ENCODE measurements around the gene LHX2.
A peak's percentile ranks its signal among the peaks of the same experiment; 100 is the strongest.

The LHX2 gene

DNA sequence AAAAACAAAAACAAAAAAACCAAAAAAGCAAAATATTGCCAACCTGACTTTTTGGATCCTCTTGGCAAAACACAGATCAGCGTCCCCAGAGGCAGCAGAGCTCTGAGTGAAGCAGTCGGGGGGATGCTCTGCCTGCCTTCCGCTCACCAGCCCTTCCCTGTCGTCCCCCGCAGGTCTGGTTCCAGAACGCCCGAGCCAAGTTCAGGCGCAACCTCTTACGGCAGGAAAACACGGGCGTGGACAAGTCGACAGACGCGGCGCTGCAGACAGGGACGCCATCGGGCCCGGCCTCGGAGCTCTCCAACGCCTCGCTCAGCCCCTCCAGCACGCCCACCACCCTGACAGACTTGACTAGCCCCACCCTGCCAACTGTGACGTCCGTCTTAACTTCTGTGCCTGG lies 20.7 kb downstream of the LHX2 start:
- no peak for DNase-seq (ENCODE audit: low read depth in 2 of 2)

DNA sequence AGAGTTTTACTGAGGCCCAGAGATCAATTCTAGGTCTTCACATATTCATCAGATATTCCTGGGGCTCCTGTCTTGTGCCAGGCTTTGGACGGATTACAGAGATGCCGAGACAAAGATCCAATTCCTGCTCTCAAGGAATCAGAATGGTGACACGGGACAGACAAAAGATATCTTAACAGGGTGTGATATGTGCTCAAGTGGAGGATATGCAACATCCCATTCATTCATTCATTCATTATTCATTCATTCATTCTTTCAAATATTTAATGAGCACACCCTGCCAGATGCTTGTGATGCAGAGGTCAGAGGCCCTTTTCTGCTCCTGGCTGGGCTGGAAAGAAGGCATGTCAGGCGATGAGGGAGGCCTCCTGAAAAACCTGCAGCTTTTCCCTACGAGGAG lies 21.8 kb downstream of the LHX2 start:
- no peak for DNase-seq (ENCODE audit: low read depth in 2 of 2)

DNA sequence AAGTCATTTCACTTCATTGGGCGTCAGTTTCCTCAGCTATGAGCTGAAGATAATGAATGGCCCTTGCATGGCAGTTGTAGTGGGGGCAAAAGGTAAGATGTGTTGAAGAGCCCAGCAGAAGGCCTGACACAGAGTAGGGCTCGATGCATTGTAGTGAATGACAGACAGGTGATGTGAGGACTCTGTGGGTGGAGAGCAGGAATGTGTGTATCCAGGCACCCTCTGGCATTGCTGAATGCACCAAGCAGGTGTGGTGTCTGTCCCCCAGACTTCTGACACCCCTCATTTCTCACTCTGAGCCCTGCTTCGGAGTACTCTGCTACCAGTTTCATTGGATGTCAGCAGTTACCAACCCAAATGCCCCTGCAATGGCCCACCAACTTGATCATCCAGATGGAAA lies 22.4 kb downstream of the LHX2 start:
- DNase-seq (ENCODE audit: low read depth in 2 of 2): no peak

DNA sequence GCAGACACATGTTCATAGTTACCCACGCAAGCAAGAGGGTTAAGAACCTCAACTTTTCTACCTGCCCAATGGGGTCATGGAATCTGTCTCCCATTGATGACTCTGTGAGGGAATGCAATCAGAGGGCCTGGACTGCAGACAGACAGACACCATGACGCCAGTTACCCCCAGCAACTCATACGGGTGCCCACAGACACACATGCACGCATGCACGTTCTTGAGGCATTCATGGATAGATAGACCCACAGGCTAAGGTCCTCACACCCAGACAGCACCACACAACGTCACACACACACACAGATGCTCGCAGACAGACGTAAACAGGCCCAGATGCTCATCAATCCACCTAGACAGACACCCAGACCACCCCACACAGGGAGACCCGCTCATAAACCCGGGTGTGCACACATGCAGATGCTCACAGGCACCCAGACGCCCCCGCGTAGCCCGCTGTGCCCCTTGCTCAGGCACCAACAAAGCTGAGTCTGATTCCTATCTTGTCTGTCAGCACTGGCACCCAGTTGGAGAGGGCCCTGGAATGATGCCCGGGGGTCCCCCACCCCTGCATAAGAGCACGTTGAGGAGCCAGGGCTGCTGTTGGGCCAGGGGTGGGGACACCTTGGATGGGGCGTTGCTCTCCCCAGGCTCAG lies 23.6 kb downstream of the LHX2 start:
- DNase-seq (ENCODE audit: low read depth in 2 of 2): no peak

DNA sequence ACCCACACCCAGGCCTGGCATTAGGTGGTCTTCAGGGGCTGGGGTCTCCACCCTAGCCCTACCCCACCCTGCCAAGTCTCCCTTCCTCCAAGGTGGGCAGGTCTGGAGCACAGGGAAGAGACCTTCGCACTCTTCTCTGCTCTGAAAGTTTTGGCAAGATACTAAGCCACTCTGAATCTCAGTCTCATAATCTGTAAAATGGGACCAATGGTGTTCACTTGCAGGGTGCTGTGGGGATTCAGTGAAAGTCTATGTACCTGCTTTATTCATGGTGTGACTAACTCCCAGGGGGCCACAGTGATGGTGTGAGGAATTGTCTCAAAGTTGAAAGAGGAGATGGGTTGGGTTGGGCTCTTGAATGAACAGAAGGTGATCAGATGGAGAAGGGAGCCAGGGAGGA lies 25.0 kb downstream of the LHX2 start:
- no peak for DNase-seq (ENCODE audit: low read depth in 2 of 2)

DNA sequence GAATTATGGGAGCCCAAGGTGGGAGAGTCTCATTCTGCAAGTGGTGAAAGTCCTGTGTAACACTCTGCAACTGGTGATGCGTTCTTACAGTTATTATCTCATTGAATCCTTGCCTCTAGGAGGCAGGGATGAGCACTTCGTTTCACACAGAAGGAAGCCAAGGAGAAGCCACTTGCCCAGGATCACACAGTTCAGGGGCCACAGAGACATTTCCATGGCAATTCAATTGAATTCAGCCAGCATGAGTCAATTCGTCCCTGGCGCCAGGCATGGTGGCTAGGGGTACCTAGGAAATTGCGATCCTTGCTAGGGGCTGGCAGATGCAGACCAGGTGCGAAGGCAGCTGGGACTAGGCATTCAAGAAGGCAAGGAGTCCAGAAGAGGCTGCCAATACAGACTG lies 26.2 kb downstream of the LHX2 start:
- DNase-seq (ENCODE audit: low read depth in 2 of 2): no peak

DNA sequence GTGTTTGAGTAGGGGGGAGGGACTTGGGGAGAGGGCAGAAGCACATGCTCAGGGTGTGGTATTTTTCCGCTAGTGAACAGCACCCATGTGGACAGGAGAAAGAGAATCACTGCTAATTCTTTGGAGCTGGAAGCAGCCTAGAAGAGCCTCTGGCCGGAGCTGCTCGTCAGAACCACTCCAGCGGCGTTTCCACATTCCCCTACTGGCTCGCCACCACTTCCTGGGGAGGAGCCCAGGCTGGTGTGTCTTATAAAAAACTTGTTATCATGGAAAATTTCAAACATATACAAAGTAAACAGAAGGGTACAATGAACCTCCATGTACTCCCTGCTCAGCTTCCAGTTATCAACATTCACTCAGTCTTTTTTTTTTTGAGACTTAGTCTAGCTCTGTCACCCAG lies 26.7 kb downstream of the LHX2 start:
- DNase-seq (ENCODE audit: low read depth in 2 of 2): no peak

DNA sequence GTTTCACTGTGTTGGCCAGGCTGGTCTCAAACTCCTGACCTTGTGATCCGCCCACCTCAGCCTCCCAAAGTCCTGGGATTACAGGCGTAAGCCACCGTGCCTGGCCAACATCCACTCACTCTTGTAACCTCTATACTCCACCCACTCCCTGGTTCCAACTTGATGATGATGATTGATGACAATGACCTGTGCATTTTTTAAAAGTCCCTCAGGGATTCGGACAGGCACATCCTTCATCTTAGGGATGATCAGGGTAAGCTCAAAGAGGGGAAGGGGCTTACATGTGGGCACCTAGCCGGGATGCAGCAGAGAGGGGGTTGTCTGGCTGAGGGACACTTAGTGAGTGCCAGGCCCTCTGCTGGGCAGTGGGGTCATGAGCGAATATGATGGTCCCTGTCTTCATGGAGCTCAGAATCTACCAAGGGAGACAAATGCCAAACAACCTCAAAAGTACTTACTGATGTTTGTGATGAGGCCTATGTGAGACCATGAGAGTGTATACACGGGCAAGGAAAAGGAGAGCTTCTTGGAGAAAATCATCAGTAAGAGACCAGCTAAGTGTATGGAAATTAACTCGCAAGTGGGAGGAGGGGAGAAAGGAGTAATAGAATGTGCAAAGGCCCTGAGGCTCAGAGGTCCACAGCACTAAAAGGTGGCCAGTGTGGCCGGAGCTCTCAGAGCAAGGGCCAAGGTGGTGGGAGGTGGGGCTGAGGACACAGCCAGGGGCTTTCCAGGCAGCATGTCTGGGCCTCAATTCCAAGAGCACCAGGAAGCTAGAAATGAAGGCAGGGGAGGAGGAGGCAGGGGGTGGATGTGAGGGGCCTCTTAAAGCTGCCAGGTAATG lies 27.4 kb downstream of the LHX2 start:
- DNase-seq (ENCODE audit: low read depth in 2 of 2): no peak

DNA sequence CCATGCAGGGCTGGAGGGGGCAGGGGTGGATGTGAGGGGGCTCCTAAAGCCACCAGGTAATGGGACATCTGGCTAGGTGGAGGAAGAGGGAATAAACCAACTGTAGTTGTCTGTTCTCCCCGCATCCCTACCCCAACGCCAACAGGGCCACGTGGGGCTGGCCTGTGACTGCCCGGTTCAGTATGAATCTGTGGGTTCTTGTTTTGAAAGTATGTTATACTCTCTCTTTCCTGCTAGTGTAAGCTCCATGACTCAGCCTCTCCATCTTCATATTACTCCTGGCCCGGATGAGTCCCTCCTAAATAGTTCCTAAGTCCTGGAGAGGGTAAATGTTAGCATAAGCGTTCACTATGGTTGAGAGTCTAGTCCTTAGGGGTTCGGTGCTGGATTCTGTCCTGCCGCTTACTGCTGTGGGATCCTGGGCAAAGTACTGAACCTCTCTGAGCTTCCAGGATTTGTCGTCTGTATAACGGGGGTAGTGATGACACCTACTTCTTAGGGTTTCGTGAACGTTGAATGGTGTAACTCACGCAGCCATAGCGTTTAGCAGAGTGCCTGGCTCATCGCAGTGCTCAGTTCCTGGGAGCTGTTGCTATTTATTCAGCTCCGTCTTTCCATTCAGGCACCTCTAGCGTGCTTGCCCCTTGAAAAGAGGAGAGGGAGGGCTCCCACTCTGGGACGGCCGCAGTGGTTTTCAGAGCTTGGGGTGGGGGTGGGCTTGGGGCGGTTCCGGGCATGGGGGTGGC lies 28.8 kb downstream of the LHX2 start:
- DNase-seq (ENCODE audit: low read depth in 2 of 2): no peak

DNA sequence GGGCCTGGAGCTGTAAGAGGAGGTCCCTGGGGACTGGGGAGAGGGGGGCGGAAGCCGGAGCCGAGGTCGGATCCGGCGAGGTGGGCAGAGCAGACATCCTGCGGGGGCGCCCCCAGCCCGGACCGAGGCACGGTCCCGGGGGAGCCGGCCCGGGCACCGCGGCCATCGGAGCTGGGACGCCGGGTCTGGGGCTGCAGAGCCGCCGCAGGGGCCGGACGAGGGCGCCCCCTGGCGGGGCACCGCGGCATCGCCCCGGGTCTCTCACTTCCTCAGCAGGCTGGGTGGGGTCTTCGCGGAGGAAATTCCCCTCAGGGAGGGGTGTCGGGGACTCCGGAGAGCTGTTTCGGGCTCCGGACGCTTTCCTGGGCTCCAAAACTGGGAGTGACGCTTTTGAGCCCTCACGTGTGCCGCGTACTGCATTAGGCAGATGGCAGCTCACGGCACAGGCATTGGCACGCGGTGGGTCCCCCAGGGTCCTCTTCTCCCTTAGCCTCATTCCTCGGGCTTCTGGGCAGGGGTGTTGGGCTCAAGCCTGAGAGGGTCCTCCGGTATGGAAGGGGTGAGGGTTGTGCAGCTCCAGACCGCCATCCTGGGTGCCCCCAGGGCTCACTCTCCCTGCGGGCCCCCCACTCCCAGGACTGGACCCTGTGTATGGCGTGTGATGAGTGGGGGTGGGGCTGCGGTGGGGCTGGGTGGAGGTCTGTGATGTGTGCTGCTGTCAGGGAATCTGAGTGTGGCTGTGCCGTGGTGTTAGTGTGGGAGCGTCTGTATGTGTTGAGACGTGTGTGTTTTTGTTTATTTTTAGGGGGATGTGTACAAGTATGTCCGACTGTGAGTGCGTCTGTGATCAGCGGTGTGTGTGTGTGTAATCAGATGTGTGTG lies 29.6 kb downstream of the LHX2 start:
- no peak for DNase-seq (ENCODE audit: low read depth in 2 of 2)

DNA sequence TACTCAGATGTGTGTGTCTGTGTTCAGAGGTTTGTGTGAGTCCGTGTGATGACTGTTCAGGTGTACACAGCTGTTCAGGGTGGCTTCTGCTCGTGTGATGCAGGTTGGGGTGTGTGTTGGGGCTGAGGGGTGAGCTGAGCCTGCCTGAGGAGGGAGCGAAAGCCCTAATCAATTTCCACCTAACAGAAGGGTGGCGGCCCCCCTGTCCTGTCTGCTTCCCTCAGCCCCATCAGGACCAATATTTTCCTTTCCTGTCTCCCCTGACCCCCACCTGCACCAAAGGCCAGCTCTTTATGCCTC lies 30.2 kb downstream of the LHX2 start:
- DNase-seq (ENCODE audit: low read depth in 2 of 2): no peak

DNA sequence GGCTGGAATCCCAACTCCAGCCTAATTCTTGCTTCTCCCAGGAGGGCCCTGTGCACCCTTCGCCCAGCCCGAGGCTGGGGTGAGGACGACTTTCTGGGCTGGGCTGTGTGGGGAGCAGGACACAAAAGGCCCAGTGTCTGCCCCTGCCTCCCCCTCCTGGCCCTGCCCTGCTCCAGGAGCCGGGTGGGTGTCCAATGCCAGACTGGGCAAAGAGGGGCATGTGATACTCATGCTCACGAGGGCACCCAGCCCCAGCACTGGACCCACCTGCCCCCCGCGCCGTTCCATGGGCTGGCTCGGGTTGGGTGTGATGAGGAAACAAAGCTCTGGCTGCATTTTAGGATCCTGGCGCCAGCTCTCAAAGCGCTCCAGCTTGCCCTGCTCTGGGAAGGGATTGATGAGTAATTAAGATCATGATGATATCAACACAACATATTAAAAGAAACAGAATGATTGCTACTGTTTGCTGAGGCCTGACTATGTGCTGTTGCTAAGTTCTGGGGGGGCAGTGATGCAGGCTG lies 30.7 kb downstream of the LHX2 start:
- no peak for DNase-seq (ENCODE audit: low read depth in 2 of 2)

DNA sequence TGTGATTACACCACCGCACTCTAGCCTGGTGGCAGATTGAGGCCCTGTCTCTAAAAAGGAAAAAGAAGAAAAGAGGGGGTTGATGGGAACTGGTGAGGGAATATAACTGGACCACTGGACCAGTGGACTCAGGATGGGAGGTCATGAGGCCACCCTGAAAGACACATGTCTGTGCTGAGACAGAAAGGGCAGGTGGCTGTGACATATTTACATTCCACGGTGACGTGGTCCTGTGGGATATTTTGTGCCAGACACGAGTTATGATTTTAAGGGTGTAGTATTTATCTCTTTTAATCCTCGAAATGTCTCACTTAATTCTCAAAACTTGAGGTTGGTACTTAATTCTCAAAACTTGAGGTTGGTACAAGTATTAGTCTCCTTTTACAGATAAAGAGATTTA lies 32.9 kb downstream of the LHX2 start:
- no peak for DNase-seq (ENCODE audit: low read depth in 2 of 2)

DNA sequence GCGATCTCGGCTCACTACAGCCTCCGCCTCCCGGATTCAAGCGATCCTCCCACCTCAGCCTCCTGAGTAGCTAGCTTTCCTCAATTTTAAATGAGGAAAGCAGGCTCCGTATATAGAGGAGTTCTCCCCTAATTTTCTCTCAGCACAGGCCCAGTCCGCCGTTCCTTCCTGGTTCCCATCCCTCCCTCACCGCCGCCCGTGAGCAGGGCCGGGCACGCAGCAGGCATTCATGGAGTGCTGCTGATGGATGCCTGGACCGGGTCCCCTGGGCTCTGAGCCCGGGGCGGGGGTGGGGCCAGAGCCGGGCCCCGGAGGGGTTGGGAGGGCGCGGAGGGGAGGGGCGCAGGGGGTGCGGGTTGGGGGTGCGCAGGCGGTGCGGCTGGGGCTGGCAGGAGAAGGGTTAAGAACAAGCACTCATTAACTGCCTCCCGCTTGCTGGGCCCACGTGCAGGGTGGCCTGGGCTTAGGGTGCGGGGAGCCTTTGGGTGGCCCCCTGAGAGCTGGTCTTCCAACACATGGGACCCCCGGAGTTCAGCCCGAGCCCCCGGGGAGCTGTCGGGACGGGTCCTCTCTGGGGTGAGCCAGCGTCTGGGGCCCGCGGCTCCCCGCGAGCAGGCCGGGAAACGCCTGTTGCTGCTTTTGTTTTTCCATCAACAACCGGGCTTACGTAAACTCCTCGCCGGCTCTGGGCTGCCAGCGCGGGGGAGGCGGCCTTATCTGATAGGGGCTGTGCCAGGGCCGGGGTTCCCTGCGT lies 33.7 kb downstream of the LHX2 start:
- no peak for DNase-seq (ENCODE audit: low read depth in 2 of 2)

DNA sequence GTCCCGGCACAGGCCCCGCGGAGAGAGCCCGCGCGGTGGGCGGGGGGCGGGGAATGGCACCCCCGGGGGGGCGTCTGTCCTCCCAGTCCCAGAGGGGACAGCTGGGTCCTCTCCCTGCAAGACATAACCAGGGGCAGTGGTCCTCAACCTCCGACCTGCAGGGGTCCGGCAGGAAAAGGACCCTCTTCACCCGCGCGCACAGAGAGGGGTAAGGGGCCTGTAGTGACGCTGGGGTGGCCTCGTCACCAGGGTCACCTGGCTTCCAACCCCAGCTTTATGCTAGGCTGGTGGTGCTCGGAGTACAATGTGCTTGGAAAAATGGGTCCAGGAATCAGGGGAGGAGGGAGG lies 34.2 kb downstream of the LHX2 start:
- DNase-seq (ENCODE audit: low read depth in 2 of 2): no peak

DNA sequence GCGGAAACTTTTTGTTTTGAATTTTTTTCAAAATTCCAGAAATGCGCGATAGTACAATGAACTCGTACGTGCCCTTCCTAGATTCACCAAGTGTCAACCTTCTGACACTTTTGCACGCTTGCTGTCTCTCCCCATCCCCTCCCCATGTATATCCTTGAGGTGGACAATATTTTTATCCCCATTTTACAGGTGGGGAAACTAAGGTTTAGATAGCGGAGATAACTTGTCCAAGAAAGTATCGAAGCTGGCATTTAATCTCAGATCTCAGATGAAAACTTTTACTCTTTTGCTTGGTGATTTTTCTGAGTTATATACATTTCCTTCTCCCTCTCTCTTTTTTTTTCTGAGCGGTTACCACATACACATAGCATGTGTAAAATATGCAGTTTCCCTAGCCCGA lies 34.6 kb downstream of the LHX2 start:
- no peak for DNase-seq (ENCODE audit: low read depth in 2 of 2)

DNA sequence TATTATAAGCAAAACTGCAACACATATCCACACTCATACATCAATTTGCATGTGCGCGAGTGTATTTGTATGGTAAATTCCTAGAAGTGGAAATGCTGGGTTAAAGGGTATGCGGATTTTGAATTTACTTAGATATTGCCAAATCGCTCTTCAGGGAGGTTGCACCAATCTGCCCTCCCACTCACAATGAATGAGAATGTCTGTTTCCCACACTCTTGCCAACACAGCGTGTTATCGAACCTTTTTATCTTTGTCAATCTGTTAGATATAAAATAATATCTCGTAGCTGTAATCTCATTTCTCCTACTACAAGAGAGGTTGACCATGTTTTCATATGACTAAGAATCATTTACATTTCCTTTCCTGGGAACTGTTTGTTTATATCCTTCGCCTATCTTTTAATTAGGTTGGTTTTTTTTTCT lies 35.7 kb downstream of the LHX2 start:
- DNase-seq (ENCODE audit: low read depth in 2 of 2): no peak

DNA sequence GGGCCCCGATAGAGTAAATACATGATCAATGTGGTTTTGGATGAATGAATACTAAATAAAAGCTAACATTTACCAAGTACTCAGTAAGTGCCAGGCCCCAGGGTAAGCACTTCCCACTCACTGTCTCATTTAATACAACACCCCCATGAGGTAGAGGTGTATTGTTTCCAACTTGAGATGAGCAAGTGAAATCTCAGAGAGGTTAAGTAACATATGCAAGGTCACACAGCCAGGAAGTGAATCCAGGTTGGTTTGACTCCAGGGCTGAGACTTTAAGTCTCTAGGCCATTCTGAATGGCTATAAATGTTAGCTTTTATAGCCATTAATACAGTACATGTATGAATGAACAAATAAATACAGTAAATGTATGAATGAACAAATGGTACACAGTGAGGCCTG lies 39.4 kb downstream of the LHX2 start:
- DNase-seq (ENCODE audit: low read depth in 2 of 2): no peak

DNA sequence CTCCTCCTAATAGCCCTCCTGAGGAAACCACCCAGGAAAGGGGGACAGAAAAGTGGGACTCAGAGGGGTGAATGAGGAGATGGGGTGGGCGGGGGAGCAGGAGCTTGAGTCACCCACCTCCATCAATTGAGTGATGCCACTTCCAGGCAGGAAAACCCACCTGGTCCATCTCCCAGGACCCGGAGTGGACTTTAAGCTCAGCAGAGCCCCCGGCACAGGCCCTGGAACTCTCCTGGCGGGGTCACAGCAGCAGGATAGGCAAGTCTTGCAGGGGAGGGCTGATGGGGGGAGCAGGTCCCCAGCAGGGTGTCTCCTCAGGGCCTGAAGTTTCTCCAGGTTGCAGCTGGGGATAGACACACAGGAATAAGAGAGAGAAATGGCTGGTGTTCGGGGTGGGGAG lies 40.8 kb downstream of the LHX2 start:
- no peak for DNase-seq (ENCODE audit: low read depth in 2 of 2)

DNA sequence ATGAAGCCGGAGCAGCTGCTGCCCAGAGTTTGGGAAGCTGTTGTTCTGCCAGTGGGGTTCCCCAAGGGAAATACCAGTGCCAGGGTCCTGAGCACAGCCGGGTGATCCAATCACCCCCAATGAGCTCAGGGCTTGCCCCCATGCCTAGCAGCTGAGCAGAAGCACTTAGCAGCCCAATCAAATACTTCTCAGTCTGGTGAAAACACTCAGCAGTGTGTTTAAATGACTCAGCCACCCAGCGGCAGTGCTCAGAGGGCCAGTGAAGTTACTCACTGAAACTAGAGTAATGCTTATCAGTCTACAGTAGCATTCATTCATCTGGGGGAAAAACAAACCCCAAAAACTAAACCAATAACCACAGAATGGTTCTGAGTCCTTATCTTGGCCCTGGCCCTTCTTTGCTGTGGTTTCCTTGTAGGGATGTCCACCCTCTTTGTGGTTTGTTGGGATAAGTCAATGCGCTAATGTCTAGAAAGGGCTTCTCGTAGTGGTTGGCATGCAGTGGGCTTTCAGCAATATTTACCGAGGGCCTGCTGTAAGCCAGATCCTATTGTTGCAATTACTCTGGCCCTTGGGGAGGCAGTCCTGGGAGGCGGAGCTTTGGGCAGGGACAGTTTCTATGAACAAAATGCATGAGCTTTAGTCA lies 43.1 kb downstream of the LHX2 start:
- peak; percentile 36 to 42 for DNase-seq (ENCODE audit: low read depth in 2 of 2)
